ENCODE measurements around the gene SFXN5.

DNA sequence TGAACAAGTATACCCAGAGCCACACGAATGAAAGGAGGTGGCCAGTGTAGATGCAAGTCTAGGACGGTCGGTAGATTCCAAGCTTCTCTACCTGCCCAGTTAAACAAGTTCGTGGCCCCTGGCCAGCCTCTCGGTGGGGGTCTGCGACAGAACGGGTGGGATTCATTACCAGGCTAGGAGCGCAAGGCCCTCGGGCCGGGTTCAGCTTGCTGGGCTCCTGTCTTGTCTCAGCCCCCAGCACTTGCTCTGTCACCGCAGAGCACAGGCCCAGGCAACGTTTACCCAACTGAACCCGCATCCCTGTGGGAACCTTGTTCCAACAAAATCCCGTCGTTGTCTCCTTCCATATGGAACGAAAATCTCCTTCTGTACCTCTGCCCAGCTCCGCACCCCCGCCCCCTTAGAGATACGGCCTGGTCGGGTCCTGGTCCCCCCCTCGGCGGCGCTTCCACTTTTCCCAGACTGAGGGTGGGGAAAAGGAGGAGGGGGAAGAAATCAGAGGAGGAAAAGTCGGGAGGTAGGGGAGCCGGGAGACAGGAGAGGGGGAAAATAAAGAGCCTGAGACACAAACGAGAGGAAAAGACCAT lies 156.1 kb downstream of the SFXN5 start:
- no peak for TF ChIP-seq POLR2A (IDR thresholded peaks at IDR 0.05)
- TF ChIP-seq, protein P1, sequence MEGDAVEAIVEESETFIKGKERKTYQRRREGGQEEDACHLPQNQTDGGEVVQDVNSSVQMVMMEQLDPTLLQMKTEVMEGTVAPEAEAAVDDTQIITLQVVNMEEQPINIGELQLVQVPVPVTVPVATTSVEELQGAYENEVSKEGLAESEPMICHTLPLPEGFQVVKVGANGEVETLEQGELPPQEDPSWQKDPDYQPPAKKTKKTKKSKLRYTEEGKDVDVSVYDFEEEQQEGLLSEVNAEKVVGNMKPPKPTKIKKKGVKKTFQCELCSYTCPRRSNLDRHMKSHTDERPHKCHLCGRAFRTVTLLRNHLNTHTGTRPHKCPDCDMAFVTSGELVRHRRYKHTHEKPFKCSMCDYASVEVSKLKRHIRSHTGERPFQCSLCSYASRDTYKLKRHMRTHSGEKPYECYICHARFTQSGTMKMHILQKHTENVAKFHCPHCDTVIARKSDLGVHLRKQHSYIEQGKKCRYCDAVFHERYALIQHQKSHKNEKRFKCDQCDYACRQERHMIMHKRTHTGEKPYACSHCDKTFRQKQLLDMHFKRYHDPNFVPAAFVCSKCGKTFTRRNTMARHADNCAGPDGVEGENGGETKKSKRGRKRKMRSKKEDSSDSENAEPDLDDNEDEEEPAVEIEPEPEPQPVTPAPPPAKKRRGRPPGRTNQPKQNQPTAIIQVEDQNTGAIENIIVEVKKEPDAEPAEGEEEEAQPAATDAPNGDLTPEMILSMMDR (IDR thresholded peaks at IDR 0.05), result no peak
